NCI-H345 treated with DMSO at 0.1 percent for 48 hours (cell line): Measurements from ENCODE around the gene HLA-DPB1.

ENCODE experiments used
- DNase-seq: peaks from one replicate; lab custom pipeline; 2025; ENCODE audit not compliant: unreplicated experiment; lab: John Stamatoyannopoulos, UW

Gene HLA-DPB1

GRCh38 chr6:33128318-33128717, 52.5 kb downstream of the HLA-DPB1 start:
- DNase-seq: no peak

GRCh38 chr6:33132081-33132524, 56.3 kb downstream of the HLA-DPB1 start:
- no peak for DNase-seq

- no peak for DNase-seq
Measured at GRCh38 chr6:33136310-33136900, 60.6 kb downstream of the HLA-DPB1 start.
